GM12878 (cell line): Measurements from ENCODE around the gene NKAIN1. TPM values are rescaled to one million over a fixed set of nuclear protein-coding genes. Genes with fewer than 3 reads are reported as not detected.

Experiments
- ATAC-seq: fragments of 200-7000 bp; cut with Tn5 transposase; 3 replicates; pipeline ENCODE4 v1.9.1; 2020; ENCODE audit warnings: mild to moderate bottlenecking, moderate library complexity
- BruUV-seq: library from RNA; stranded (reverse); fragments of 400-500 nt; replicated peaks from 2 replicates; lab custom pipeline; 2021; lab: Mats Ljungman, UMichigan
- CTCF ChIA-PET: fragments of 300-600 bp; sonication (Branson Sonifier 250); formaldehyde crosslinking; extraction: SDS; loops from one replicate; lab custom pipeline; 2021; ENCODE audit warnings: inconsistent platforms; lab: Yijun Ruan, JAX
- POLR2A ChIA-PET: fragments of 350-600 bp; formaldehyde crosslinking; extraction: SDS; loops from one replicate; lab custom pipeline; 2021; ENCODE audit warnings: inconsistent platforms; lab: Charles Lee
- RAD21 ChIA-PET: fragments of 300-600 bp; sonication (Branson Sonifier 250); formaldehyde crosslinking; loops from one replicate; lab custom pipeline; 2023; ENCODE audit warnings: antibody characterized with exemption; ENCODE audit not compliant: unreplicated experiment; lab: Charles Lee
- SMC1A ChIA-PET: fragments of 300-600 bp; sonication (Branson Sonifier 250); formaldehyde crosslinking; loops from one replicate; lab custom pipeline; 2023; ENCODE audit not compliant: unreplicated experiment, uncharacterized antibody; lab: Charles Lee
- DNase-seq: peaks from one replicate; pipeline ENCODE4 v3.0.0-alpha.2; 2011; ENCODE audit warnings: low read depth, low spot score
- FAIRE-seq: peaks from 3 replicates; lab custom pipeline; 2011; peaks lifted over from hg19 to GRCh38; lab: Jason Lieb, UNC
- H2AFZ ChIP-seq: 2 replicates; pipeline ENCODE4 v1.6.0; 2011; ENCODE audit warnings: low read depth, low read length, control low read depth; ENCODE audit not compliant: control insufficient read depth
- H3K27ac ChIP-seq: 2 replicates; pipeline ENCODE4 v1.5.1; 2011; ENCODE audit warnings: control low read depth; ENCODE audit not compliant: control insufficient read depth, insufficient read depth
- H3K27me3 ChIP-seq, 2 experiments: replicated peaks in 1 of 2; 2 replicates each; pipeline versions ENCODE4 v1.6.0 to v1.6.1; 2011; ENCODE audit warnings: low read length in 1 of 2; ENCODE audit not compliant: control insufficient read depth in 2 of 2, insufficient read depth in 2 of 2
- H3K36me3 ChIP-seq, 2 experiments: 2 replicates each; pipeline ENCODE4 v1.5.1; 2011; ENCODE audit warnings: low read length in 1 of 2; ENCODE audit not compliant: control insufficient read depth in 2 of 2, insufficient read depth in 2 of 2
- H3K4me1 ChIP-seq: 2 replicates; pipeline ENCODE4 v1.6.1; 2011; ENCODE audit warnings: mild to moderate bottlenecking, low read length, moderate library complexity, mixed read lengths; ENCODE audit not compliant: control insufficient read depth, insufficient read depth
- H3K4me2 ChIP-seq: 2 replicates; pipeline ENCODE4 v1.6.0; 2011; ENCODE audit warnings: control low read depth; ENCODE audit not compliant: control insufficient read depth, insufficient read depth
- H3K4me3 ChIP-seq: fragments of 200-600 bp; sonication (generic); 2 replicates; pipeline ENCODE4 v1.5.1; 2016
- H3K79me2 ChIP-seq: 2 replicates; pipeline ENCODE4 v1.6.0; 2011; ENCODE audit warnings: low read length; ENCODE audit not compliant: control insufficient read depth, insufficient read depth
- H3K9ac ChIP-seq: 2 replicates; pipeline ENCODE4 v1.8.0; 2011; ENCODE audit warnings: low read length, control low read depth, mixed read lengths; ENCODE audit not compliant: control insufficient read depth, insufficient read depth
- H3K9me3 ChIP-seq: replicated peaks from 3 replicates; pipeline ENCODE4 v1.5.1; 2011; ENCODE audit warnings: mild to moderate bottlenecking, low read length; ENCODE audit not compliant: control insufficient read depth, insufficient read depth
- H4K20me1 ChIP-seq: 2 replicates; pipeline ENCODE4 v1.6.0; 2011; ENCODE audit not compliant: control insufficient read depth, insufficient read depth
- BRCA1 ChIP-seq: IDR thresholded peaks from 2 replicates; pipeline ENCODE4 v1.6.1; 2011; ENCODE audit warnings: low read depth, low read length, improper control_type of control experiment
- MYC ChIP-seq: IDR thresholded peaks from 2 replicates; pipeline ENCODE4 v1.6.1; 2011; ENCODE audit warnings: mild to moderate bottlenecking, low read length, moderate library complexity, inconsistent platforms; ENCODE audit not compliant: insufficient read depth, insufficient replicate concordance, insufficient read length, severe bottlenecking
- NRF1 ChIP-seq: conservative IDR thresholded peaks from 2 replicates; pipeline ENCODE4 v1.6.1; 2011; ENCODE audit warnings: mild to moderate bottlenecking, low read depth, low read length, improper control_type of control experiment
- SKIL ChIP-seq: fragments of 450-650 bp; IDR thresholded peaks from 2 replicates; pipeline ENCODE4 v1.6.1; 2017; ENCODE audit warnings: mild to moderate bottlenecking, low read depth, inconsistent platforms; ENCODE audit not compliant: poor library complexity, severe bottlenecking
- SP1 ChIP-seq: IDR thresholded peaks from one replicate; pipeline ENCODE4 v1.6.1; 2011; ENCODE audit warnings: low read depth, low read length
- TAF1 ChIP-seq: IDR thresholded peaks from 2 replicates; pipeline ENCODE4 v1.6.1; 2011; ENCODE audit warnings: mild to moderate bottlenecking, low read depth, low read length, borderline replicate concordance
- YBX1 ChIP-seq: fragments of 450-650 bp; IDR thresholded peaks from 2 replicates; pipeline ENCODE4 v1.6.1; 2016; ENCODE audit warnings: antibody characterized with exemption
- ZNF207 ChIP-seq: fragments of 450-650 bp; IDR thresholded peaks from 2 replicates; pipeline ENCODE4 v1.6.1; 2014; ENCODE audit warnings: antibody characterized with exemption, mild to moderate bottlenecking, borderline replicate concordance
- WGBS: methylation state at CpG from one replicate; pipeline ENCODE4 v1.1.6; 2016; ENCODE audit warnings: low lambda C conversion rate; ENCODE audit not compliant: insufficient replicate concordance, insufficient coverage; ENCODE audit errors: missing lambda C conversion rate; 5-methylcytosine and 5-hydroxymethylcytosine counted together
- in situ Hi-C: fragments of 300-500 bp; cut with MboI; formaldehyde crosslinking; loops from 9 replicates; pipeline ENCODE4 v1.14.3; 2018; ENCODE audit warnings: mixed read lengths
- intact Hi-C: fragments of 100-400 bp; cut with micrococcal nuclease; formaldehyde crosslinking; loops from one replicate; pipeline ENCODE4 v1.14.2; 2022; ENCODE audit not compliant: unreplicated experiment
- polyA plus RNA-seq, 11 experiments: library from polyadenylated mRNA; depleted of rRNA in 4 of 11; unstranded in 6 of 11; stranded (reverse) in 5 of 11; fragments of >200 nt; fragmentation: Nextera tagmentation in 4 of 11; fragmentation: Illumina TruSeq in 1 of 11; extraction: Ambion mirVana in 4 of 11; extraction: Trizol in 1 of 11; gene quantifications; 1 replicate in 1 of 11; 2 replicates in 10 of 11; pipeline versions ENCODE4 v1.2.1 to v1.2.3, GENCODE V29; 2011 to 2016; ENCODE audit warnings: inconsistent platforms in 2 of 11, missing spikeins in 2 of 11, low read depth in 1 of 11
- total RNA-seq, 4 experiments: library from RNA; depleted of rRNA in 3 of 4; stranded (reverse); fragments of >200 nt in 3 of 4; fragmentation: Illumina TruSeq in 1 of 4; extraction: Trizol in 1 of 4; gene quantifications; 2 replicates each; pipeline versions ENCODE4 v1.2.1 to v1.2.3, GENCODE V29; 2013 to 2021
- TF ChIP-seq, protein P1 (sequence below): fragments of 450-650 bp; formaldehyde crosslinking; IDR thresholded peaks from 2 replicates; pipeline ENCODE4 v1.4.0; 2020; ENCODE audit warnings: mild to moderate bottlenecking, moderate library complexity
- TF ChIP-seq, protein P2 (sequence below): fragments of 450-650 bp; IDR thresholded peaks from 2 replicates; pipeline ENCODE4 v1.6.1; 2018; ENCODE audit warnings: borderline replicate concordance, mild to moderate bottlenecking; ENCODE audit not compliant: partially characterized antibody

The NKAIN1 gene
- total and polyA plus RNA-seq, 10 of the 15 experiments (the other 5 are each of a cell fraction or from before 2014, with no cell fraction given): not detected

DNA sequence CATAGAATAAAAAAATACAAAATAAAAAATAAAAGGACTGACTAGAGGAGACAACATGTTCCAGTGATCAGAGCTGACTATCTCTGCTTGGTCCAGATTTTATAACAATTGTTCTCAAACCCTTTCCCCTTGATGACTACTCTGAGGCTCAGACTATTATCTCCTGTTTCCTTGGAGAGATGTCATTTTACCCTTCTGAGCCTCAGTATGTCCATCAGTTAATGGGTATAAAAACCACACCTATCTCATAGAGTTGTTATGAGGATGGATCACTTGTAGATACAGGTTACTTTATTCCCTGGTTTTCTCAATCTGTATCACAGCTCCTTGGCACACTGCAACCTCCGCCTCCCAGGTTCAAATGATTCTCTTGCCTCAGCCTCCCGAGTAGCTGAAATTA, 7.0 kb downstream of the NKAIN1 start (continued):
- TF ChIP-seq, protein P1, sequence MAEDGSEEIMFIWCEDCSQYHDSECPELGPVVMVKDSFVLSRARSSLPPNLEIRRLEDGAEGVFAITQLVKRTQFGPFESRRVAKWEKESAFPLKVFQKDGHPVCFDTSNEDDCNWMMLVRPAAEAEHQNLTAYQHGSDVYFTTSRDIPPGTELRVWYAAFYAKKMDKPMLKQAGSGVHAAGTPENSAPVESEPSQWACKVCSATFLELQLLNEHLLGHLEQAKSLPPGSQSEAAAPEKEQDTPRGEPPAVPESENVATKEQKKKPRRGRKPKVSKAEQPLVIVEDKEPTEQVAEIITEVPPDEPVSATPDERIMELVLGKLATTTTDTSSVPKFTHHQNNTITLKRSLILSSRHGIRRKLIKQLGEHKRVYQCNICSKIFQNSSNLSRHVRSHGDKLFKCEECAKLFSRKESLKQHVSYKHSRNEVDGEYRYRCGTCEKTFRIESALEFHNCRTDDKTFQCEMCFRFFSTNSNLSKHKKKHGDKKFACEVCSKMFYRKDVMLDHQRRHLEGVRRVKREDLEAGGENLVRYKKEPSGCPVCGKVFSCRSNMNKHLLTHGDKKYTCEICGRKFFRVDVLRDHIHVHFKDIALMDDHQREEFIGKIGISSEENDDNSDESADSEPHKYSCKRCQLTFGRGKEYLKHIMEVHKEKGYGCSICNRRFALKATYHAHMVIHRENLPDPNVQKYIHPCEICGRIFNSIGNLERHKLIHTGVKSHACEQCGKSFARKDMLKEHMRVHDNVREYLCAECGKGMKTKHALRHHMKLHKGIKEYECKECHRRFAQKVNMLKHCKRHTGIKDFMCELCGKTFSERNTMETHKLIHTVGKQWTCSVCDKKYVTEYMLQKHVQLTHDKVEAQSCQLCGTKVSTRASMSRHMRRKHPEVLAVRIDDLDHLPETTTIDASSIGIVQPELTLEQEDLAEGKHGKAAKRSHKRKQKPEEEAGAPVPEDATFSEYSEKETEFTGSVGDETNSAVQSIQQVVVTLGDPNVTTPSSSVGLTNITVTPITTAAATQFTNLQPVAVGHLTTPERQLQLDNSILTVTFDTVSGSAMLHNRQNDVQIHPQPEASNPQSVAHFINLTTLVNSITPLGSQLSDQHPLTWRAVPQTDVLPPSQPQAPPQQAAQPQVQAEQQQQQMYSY (CRISPR knock-in tag): no peak
- TF ChIP-seq, protein P2, sequence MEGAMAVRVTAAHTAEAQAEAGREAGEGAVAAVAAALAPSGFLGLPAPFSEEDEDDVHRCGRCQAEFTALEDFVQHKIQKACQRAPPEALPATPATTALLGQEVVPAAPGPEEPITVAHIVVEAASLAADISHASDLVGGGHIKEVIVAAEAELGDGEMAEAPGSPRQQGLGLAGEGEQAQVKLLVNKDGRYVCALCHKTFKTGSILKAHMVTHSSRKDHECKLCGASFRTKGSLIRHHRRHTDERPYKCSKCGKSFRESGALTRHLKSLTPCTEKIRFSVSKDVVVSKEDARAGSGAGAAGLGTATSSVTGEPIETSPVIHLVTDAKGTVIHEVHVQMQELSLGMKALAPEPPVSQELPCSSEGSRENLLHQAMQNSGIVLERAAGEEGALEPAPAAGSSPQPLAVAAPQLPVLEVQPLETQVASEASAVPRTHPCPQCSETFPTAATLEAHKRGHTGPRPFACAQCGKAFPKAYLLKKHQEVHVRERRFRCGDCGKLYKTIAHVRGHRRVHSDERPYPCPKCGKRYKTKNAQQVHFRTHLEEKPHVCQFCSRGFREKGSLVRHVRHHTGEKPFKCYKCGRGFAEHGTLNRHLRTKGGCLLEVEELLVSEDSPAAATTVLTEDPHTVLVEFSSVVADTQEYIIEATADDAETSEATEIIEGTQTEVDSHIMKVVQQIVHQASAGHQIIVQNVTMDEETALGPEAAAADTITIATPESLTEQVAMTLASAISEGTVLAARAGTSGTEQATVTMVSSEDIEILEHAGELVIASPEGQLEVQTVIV: no peak
- TF ChIP-seq SP1 (no peak), ZNF207 (no peak), BRCA1 (no peak)

GRCh38 chr1:31231802-31232201, 7.9 kb downstream of the NKAIN1 start:
- Histone ChIP-seq H3K4me3 (no peak overlapping the region), H3K4me1 (no peaks in the 10 kb centered on the region), H3K27me3 (no peaks in the 10 kb centered on the region), H4K20me1 (no peaks in the 10 kb centered on the region), H3K79me2 (no peaks in the 10 kb centered on the region), H2AFZ (no peak overlapping the region), H3K27ac (no peak overlapping the region), H3K4me2 (no peak overlapping the region), H3K36me3 (no peaks in the 10 kb centered on the region), H3K9me3 (no peaks in the 10 kb centered on the region)
- ATAC-seq: no peak
- ChIA-PET POLR2A (interaction anchor here (0.6 kb wide), 3 partner anchors 46 to 773 kb away, joined by 3 to 7 read pairs (median 3); no protein-coding TSS in a partner anchor), RAD21 (interaction anchor here (0.6 kb wide), 2 partner anchors 50 to 514 kb away, joined by 3 read pairs; no protein-coding TSS in a partner anchor), CTCF (interaction anchor here (0.8 kb wide), 1 partner anchor 46 kb away, joined by 4 read pairs; no protein-coding TSS in a partner anchor)
- in situ Hi-C loops (no loop called here), intact Hi-C loops (no loop called here)
- DNase-seq: no peak
- WGBS: 73% methylated on average over 5 of the region's 5 CpGs
- FAIRE-seq: no peak
- BruUV-seq: no TSS peak
- TF ChIP-seq YBX1 (no peak), MYC (no peak), TAF1 (no peak), NRF1 (no peak), SP1 (no peak), SKIL (no peak)
- TF ChIP-seq, all 136 proteins: peak for 0
- no peak overlapping the region for H3K9ac ChIP-seq
- SMC1A ChIA-PET: no interaction called here
